Gastrocnemius medialis (tissue), 4 donors: ENCODE measurements around the gene FAM117B. TPM values are rescaled to one million over a fixed set of nuclear protein-coding genes. Genes with fewer than 3 reads are reported as not detected.

Experiments used
- ATAC-seq, 2 donors: fragments of 150-250 bp; one replicate each; pipeline ENCODE4 v1.9.1; 2016
- DNase-seq, 2 donors: peaks; one replicate each; pipeline ENCODE4 v3.0.0-alpha.2; 2019
- H3K27ac ChIP-seq, 4 donors: fragments of 200-600 bp; sonication (generic); 1 replicate in 1 of 4; 2 replicates in 3 of 4; pipeline ENCODE4 v1.5.1; 2016 to 2018; ENCODE audit warnings: mild to moderate bottlenecking in 2 of 4, moderate library complexity in 1 of 4
- H3K27me3 ChIP-seq, 3 donors: fragments of 200-600 bp; sonication (generic) in 2 of 3; 1 replicate in 1 of 3; 2 replicates in 2 of 3; pipeline versions ENCODE4 v1.5.1 to v1.6.0; 2016 to 2019; ENCODE audit warnings: mild to moderate bottlenecking in 1 of 3, moderate library complexity in 1 of 3
- H3K36me3 ChIP-seq, 2 donors: fragments of 200-600 bp; sonication (generic) in 1 of 2; one replicate each; pipeline ENCODE4 v1.5.1; 2017 to 2018
- H3K4me1 ChIP-seq, 2 donors: fragments of 200-600 bp; sonication (generic) in 1 of 2; one replicate each; pipeline ENCODE4 v1.5.1; 2016 to 2017; ENCODE audit warnings: mild to moderate bottlenecking in 2 of 2
- H3K4me3 ChIP-seq, 4 donors: fragments of 200-600 bp; sonication (generic) in 3 of 4; 1 replicate in 1 of 4; 2 replicates in 3 of 4; pipeline ENCODE4 v1.5.1; 2016 to 2019; ENCODE audit warnings: mild to moderate bottlenecking in 2 of 4
- H3K9me3 ChIP-seq, 3 donors: fragments of 200-600 bp; sonication (generic) in 2 of 3; 1 replicate in 1 of 3; 2 replicates in 2 of 3; pipeline ENCODE4 v1.5.1; 2016 to 2019
- POLR2A ChIP-seq, 2 donors: fragments of 450-650 bp; IDR thresholded peaks; one replicate each; pipeline ENCODE4 v1.6.1; 2017; ENCODE audit warnings: antibody characterized with exemption in 2 of 2, mild to moderate bottlenecking in 2 of 2, moderate library complexity in 2 of 2
- in situ Hi-C, 4 donors: fragments of 200-750 bp; cut with MboI; loops; one replicate each; pipeline versions ENCODE4 v1.15.0 to v1.8.0; 2017; ENCODE audit warnings: low sequenced_read_pairs in 4 of 4
- intact Hi-C: fragments of 100-400 bp; cut with DNase I; formaldehyde crosslinking; loops from one replicate; pipeline ENCODE4 v1.15.1; 2023; ENCODE audit warnings: low total_unique reads
- total RNA-seq, 4 donors: library from RNA; depleted of rRNA; stranded (reverse); fragments of >200 nt; gene quantifications; one replicate each; pipeline versions ENCODE4 v1.1.0 to v1.2.3, GENCODE V29; 2016
- TF ChIP-seq, protein P1 (sequence below), 5 experiments: fragments of 450-650 bp in 3 of 5; fragments of 200-600 bp in 2 of 5; sonication (generic) in 2 of 5; IDR thresholded peaks in 4 of 5; conservative IDR thresholded peaks in 1 of 5; 1 replicate in 4 of 5; 2 replicates in 1 of 5; pipeline ENCODE4 v1.5.1; 2016 to 2019; ENCODE audit warnings: antibody characterized with exemption in 5 of 5, mild to moderate bottlenecking in 3 of 5, moderate library complexity in 3 of 5

FAM117B gene
- total RNA-seq, 4 donors from 2014 or later, result 1.5 to 4.5 (median 2.9) TPM

GRCh38 chr2:202716953-202717597, 82.3 kb downstream of the FAM117B start:
- ATAC-seq (no peak), DNase-seq (no peak)
- Histone ChIP-seq H3K9me3 (peaks cover 0 to 2% (median 0%) of the 10 kb centered on the region in 3 donors), H3K4me3 (no peak overlapping the region), H3K4me1 (no peaks in the 10 kb centered on the region), H3K27me3 (no peaks in the 10 kb centered on the region), H3K27ac (no peak overlapping the region), H3K36me3 (no peaks in the 10 kb centered on the region)
- TF ChIP-seq, protein P1, sequence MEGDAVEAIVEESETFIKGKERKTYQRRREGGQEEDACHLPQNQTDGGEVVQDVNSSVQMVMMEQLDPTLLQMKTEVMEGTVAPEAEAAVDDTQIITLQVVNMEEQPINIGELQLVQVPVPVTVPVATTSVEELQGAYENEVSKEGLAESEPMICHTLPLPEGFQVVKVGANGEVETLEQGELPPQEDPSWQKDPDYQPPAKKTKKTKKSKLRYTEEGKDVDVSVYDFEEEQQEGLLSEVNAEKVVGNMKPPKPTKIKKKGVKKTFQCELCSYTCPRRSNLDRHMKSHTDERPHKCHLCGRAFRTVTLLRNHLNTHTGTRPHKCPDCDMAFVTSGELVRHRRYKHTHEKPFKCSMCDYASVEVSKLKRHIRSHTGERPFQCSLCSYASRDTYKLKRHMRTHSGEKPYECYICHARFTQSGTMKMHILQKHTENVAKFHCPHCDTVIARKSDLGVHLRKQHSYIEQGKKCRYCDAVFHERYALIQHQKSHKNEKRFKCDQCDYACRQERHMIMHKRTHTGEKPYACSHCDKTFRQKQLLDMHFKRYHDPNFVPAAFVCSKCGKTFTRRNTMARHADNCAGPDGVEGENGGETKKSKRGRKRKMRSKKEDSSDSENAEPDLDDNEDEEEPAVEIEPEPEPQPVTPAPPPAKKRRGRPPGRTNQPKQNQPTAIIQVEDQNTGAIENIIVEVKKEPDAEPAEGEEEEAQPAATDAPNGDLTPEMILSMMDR (IDR thresholded peaks at IDR 0.05 in 4 of 5, conservative IDR thresholded peaks at IDR 0.05 in 1 of 5), result no peak
- TF ChIP-seq POLR2A (IDR thresholded peaks at IDR 0.05), result no peak
- in situ Hi-C loops, result no loop called here
- intact Hi-C loops, result no loop called here

DNA sequence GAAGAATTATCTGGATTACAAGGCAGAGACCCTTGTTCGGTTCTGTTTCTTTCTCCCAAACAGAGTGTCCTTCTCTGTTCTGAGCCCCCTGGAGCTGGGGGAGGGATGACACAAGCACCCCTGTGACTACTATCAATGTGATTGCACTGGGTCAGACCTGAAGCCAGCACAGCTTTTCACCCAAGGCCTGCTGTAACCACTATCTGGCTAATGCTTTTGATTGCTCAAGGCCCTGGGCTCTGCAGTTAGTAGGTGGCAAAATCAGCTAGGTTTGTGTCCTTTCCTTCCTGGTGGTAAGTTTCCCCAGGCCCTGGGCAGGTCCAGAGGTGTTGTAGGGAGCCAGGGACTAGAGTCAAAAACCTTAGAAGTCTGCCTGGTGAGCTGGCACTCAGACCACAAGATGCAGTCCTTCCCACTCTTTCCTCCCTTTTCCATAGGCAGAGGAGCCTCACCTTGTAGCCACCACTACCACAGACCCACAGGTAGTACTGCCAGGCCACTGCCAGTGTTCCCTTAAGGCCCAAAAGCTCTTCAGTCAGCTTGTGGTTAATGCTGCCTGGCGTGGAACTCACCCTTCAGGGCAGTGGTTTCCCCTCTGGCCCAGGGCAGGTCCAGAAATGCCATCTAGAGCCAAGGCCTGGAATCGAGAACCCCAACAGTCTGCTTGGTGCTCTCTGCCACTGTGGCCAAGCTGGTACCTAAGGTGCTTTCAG, 83.0 kb downstream of the FAM117B start:
- in situ Hi-C loops (no loop called here), intact Hi-C loops (no loop called here)
- Histone ChIP-seq H3K27me3 (no peaks in the 10 kb centered on the region), H3K4me1 (no peaks in the 10 kb centered on the region), H3K4me3 (no peak overlapping the region), H3K36me3 (no peaks in the 10 kb centered on the region), H3K27ac (no peak overlapping the region), H3K9me3 (peaks cover 0 to 2% (median 0%) of the 10 kb centered on the region in 3 donors)
- ATAC-seq, result no peak
- no peak for DNase-seq
- TF ChIP-seq, protein P1 (IDR thresholded peaks at IDR 0.05 in 4 of 5, conservative IDR thresholded peaks at IDR 0.05 in 1 of 5), result no peak
- no peak for TF ChIP-seq POLR2A (IDR thresholded peaks at IDR 0.05)

- Histone ChIP-seq H3K9me3 (peaks cover 0 to 2% (median 0%) of the 10 kb centered on the region in 3 donors), H3K4me3 (no peak overlapping the region), H3K27me3 (no peaks in the 10 kb centered on the region), H3K36me3 (no peaks in the 10 kb centered on the region), H3K4me1 (no peaks in the 10 kb centered on the region), H3K27ac (no peak overlapping the region)
- ATAC-seq, result no peak
- in situ Hi-C loops (no loop called here), intact Hi-C loops (no loop called here)
- no peak for DNase-seq
- no peak for TF ChIP-seq POLR2A (IDR thresholded peaks at IDR 0.05)
- TF ChIP-seq, protein P1 (IDR thresholded peaks at IDR 0.05 in 4 of 5, conservative IDR thresholded peaks at IDR 0.05 in 1 of 5), result no peak
Measured at GRCh38 chr2:202718614-202719013, 83.8 kb downstream of the FAM117B start.

- in situ Hi-C loops (no loop called here), intact Hi-C loops (no loop called here)
- Histone ChIP-seq H3K36me3 (no peaks in the 10 kb centered on the region), H3K27me3 (no peaks in the 10 kb centered on the region), H3K4me3 (no peak overlapping the region), H3K4me1 (peaks cover 0 to under 1% of the 10 kb centered on the region in 2 donors), H3K27ac (no peak overlapping the region), H3K9me3 (peaks cover 0 to 2% (median 0%) of the 10 kb centered on the region in 3 donors)
- no peak for ATAC-seq
- DNase-seq, result no peak
- no peak for TF ChIP-seq POLR2A (IDR thresholded peaks at IDR 0.05)
- TF ChIP-seq, protein P1 (IDR thresholded peaks at IDR 0.05 in 4 of 5, conservative IDR thresholded peaks at IDR 0.05 in 1 of 5), result no peak
Measured at GRCh38 chr2:202720226-202720625, 85.5 kb downstream of the FAM117B start.
